ENCODE results near the gene ABCC3. TPM values are rescaled to one million over a fixed set of nuclear protein-coding genes. Genes with fewer than 3 reads are reported as not detected.

ABCC3 gene
- total RNA-seq, 1 donor = 39.3 TPM

- DNase-seq (ENCODE audit: low read depth) = peak; percentile 68
- no peak overlapping the region for H3K4me3 ChIP-seq (ENCODE audit: low read depth, low read length)
- no peak for TF ChIP-seq CTCF (IDR thresholded peaks at IDR 0.05; ENCODE audit: insufficient read depth, low read depth, low read length)
Measured at GRCh38 chr17:50604513-50604912, 30.2 kb upstream of the ABCC3 start.

- peak; percentile 44 for DNase-seq (ENCODE audit: low read depth)
- H3K4me3 ChIP-seq (ENCODE audit: low read depth, low read length) = no peak overlapping the region
- no peak for TF ChIP-seq CTCF (IDR thresholded peaks at IDR 0.05; ENCODE audit: insufficient read depth, low read depth, low read length)
Measured at GRCh38 chr17:50605429-50605828, 29.3 kb upstream of the ABCC3 start.

- DNase-seq (ENCODE audit: low read depth) = no peak
- H3K4me3 ChIP-seq (ENCODE audit: low read depth, low read length) = no peak overlapping the region
- TF ChIP-seq CTCF (IDR thresholded peaks at IDR 0.05; ENCODE audit: insufficient read depth, low read depth, low read length) = no peak
Measured at GRCh38 chr17:50607522-50608175, 27.0 kb upstream of the ABCC3 start.

- DNase-seq (ENCODE audit: low read depth) = no peak
- TF ChIP-seq CTCF (IDR thresholded peaks at IDR 0.05; ENCODE audit: insufficient read depth, low read depth, low read length) = no peak
- H3K4me3 ChIP-seq (ENCODE audit: low read depth, low read length) = no peak overlapping the region
Measured at GRCh38 chr17:50608700-50609379, 25.8 kb upstream of the ABCC3 start.

GRCh38 chr17:50609380-50610074 lies 25.2 kb upstream of the ABCC3 start:
- no peak for DNase-seq (ENCODE audit: low read depth)
- no peak overlapping the region for H3K4me3 ChIP-seq (ENCODE audit: low read depth, low read length)
- no peak for TF ChIP-seq CTCF (IDR thresholded peaks at IDR 0.05; ENCODE audit: insufficient read depth, low read depth, low read length)

- H3K4me3 ChIP-seq (ENCODE audit: low read depth, low read length) = no peak overlapping the region
- no peak for TF ChIP-seq CTCF (IDR thresholded peaks at IDR 0.05; ENCODE audit: insufficient read depth, low read depth, low read length)
- peak; percentile 12 for DNase-seq (ENCODE audit: low read depth)
Measured at GRCh38 chr17:50611634-50612033, 23.0 kb upstream of the ABCC3 start.

All from fibroblast of villous mesenchyme (primary cell).